ENCODE results near the gene BCORL1.

DNA sequence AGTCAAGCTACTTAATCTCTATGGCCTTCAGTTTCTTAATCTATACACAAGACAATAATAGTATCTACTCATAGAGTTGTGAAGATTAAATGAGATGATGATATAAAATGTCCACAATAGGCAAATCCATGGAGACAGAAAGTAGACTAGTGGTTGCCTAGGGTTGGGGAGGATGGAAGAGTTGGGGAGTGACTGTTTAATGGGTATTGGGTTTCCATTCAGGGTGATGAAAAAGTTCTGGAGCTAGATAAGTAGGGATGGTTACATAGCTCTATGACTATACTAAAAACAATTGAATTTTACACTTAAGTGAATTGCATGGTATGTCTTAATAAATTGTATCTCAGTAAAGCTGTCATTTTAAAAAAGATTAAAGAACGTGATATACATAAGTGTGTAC lies 35.7 kb downstream of the BCORL1 start:
- TF ChIP-seq, protein P1, sequence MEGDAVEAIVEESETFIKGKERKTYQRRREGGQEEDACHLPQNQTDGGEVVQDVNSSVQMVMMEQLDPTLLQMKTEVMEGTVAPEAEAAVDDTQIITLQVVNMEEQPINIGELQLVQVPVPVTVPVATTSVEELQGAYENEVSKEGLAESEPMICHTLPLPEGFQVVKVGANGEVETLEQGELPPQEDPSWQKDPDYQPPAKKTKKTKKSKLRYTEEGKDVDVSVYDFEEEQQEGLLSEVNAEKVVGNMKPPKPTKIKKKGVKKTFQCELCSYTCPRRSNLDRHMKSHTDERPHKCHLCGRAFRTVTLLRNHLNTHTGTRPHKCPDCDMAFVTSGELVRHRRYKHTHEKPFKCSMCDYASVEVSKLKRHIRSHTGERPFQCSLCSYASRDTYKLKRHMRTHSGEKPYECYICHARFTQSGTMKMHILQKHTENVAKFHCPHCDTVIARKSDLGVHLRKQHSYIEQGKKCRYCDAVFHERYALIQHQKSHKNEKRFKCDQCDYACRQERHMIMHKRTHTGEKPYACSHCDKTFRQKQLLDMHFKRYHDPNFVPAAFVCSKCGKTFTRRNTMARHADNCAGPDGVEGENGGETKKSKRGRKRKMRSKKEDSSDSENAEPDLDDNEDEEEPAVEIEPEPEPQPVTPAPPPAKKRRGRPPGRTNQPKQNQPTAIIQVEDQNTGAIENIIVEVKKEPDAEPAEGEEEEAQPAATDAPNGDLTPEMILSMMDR (IDR thresholded peaks at IDR 0.05), result no peak
- no peak for TF ChIP-seq POLR2A (IDR thresholded peaks at IDR 0.05)

Data from Peyer's patch (tissue), 4 donors.